Hepatocyte (in vitro differentiated cells): ENCODE results near the gene SLC25A48.

Source experiments
- EZH2 ChIP-seq: fragments of 200-600 bp; sonication (generic); IDR thresholded peaks from 2 replicates; pipeline ENCODE4 v1.6.1; 2016; ENCODE audit warnings: antibody characterized with exemption, mild to moderate bottlenecking, borderline replicate concordance
- EZH2phosphoT487 ChIP-seq: fragments of 200-600 bp; sonication (generic); IDR thresholded peaks from one replicate; pipeline ENCODE4 v1.6.1; 2018; ENCODE audit warnings: antibody characterized with exemption, mild to moderate bottlenecking, low read depth, moderate library complexity; ENCODE audit not compliant: unreplicated experiment, severe bottlenecking

DNA sequence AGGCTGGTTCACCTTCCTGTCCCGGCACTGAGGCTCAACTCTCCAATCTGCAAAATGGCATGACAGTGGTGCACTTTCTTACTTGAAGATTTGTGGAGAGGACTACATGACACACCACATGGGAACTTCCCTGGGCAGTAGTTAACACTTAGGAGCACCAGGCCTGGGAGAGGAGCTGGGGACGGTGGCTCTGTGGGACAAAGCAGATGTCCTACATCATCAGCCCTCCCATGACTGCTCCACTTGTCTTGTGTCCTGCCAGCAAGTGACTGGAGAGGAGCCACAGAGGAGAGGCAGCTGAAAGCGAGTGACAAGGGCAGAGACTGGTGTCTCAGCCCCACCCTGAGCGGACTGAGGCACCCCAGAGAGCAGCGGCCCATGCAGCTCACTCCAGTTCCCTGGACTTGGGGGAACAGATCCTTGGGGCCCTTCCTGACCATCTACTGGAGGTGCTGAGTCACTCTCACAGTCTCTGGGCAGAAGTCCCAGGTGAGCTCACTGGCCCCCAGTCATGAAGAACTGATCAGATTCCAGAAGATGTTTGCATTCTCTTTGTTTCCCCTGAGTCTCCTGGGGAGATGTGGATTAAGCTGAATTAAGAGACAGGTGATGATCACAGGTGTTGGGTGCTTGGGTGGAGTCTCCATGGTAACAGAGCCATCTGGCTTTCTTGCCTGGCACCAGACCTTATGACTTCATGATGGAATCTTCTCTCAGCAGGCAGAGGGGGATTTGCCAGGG is 13.2 kb upstream of the SLC25A48 start:
- no peak for TF ChIP-seq EZH2
- no peak for TF ChIP-seq EZH2phosphoT487
